Subcutaneous abdominal adipose tissue (tissue), 5 donors: Measurements from ENCODE around the gene SLC25A31.

Experiments
- H3K27ac ChIP-seq: one replicate; pipeline ENCODE4 v1.7.0; 2013; ENCODE audit warnings: low read depth, mild to moderate bottlenecking, inconsistent platforms, low read length, moderate library complexity
- H3K27me3 ChIP-seq, 5 donors: one replicate each; pipeline ENCODE4 v1.7.0; 2013; ENCODE audit warnings: low read length in 5 of 5, inconsistent platforms in 1 of 5; ENCODE audit not compliant: control insufficient read depth in 5 of 5, insufficient read depth in 4 of 5
- H3K36me3 ChIP-seq, 5 donors: one replicate each; pipeline ENCODE4 v1.7.0; 2013; ENCODE audit warnings: low read length in 5 of 5; ENCODE audit not compliant: control insufficient read depth in 5 of 5, insufficient read depth in 5 of 5
- H3K4me1 ChIP-seq, 5 donors: one replicate each; pipeline ENCODE4 v1.7.0; 2013; ENCODE audit warnings: low read length in 5 of 5, mild to moderate bottlenecking in 3 of 5, moderate library complexity in 1 of 5; ENCODE audit not compliant: control insufficient read depth in 5 of 5, insufficient read depth in 5 of 5
- H3K4me3 ChIP-seq, 5 donors: one replicate each; pipeline ENCODE4 v1.7.0; 2013; ENCODE audit warnings: low read length in 5 of 5, low read depth in 1 of 5
- H3K9ac ChIP-seq, 5 donors: one replicate each; pipeline ENCODE4 v1.7.0; 2013; ENCODE audit warnings: low read length in 5 of 5, mild to moderate bottlenecking in 4 of 5, moderate library complexity in 3 of 5
- H3K9me3 ChIP-seq, 5 donors: one replicate each; pipeline ENCODE4 v1.7.0; 2013; ENCODE audit warnings: low read length in 5 of 5; ENCODE audit not compliant: control insufficient read depth in 5 of 5
- donor health status: healthy.
- donor health status: healthy.
- donor health status: healthy.
- donor health status: healthy.
- donor health status: healthy.

SLC25A31 gene

DNA sequence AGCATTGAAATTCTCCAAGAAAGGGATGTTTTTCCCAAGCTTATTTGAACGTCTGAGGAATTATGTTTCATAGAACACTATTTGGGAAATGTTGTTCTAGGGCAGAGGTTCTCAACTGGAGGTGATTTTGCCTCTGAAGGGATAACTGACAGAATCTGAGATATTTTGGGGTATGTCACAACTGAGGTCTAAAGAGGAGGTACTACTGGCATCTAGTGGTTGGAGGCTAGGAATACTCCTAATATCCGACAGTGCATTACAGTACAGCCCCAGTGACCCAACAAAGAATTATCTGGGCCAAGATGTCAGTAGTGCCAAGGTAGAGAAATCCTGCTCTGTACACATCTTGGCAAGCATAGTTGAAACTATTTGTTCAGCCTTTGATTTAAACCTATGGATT is 58.3 kb downstream of the SLC25A31 start:
- Histone ChIP-seq H3K4me1 (peaks cover 0 to 4% (median 0%) of the 10 kb centered on the region in 5 donors), H3K9ac (no peak overlapping the region), H3K9me3 (peaks cover 0 to 3% (median 0%) of the 10 kb centered on the region in 5 donors), H3K27me3 (no peaks in the 10 kb centered on the region), H3K27ac (no peak overlapping the region), H3K4me3 (no peak overlapping the region), H3K36me3 (no peaks in the 10 kb centered on the region)

DNA sequence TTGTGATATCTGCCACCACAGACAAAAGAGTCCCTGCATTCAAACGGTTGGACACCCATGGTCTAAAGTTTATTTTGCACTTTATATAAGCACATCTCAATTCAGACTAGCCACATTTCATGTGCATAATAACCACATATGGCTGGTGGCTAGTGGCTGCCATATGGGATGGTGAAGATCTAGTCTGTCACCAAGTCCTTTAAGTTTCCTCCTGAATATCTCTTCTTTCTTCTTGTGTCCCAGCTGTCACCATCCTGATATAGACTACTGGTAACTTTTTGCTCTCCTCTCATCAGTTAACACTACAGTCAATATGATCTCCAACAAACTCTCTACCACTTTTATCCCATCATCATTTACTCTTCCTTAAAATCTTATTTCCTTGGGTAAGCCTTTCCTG is 61.2 kb downstream of the SLC25A31 start:
- Histone ChIP-seq H3K9ac (no peak overlapping the region), H3K4me1 (no peaks in the 10 kb centered on the region), H3K4me3 (no peak overlapping the region), H3K36me3 (no peaks in the 10 kb centered on the region), H3K27me3 (no peaks in the 10 kb centered on the region), H3K9me3 (peaks cover 0 to 3% (median 0%) of the 10 kb centered on the region in 5 donors), H3K27ac (no peak overlapping the region)

DNA sequence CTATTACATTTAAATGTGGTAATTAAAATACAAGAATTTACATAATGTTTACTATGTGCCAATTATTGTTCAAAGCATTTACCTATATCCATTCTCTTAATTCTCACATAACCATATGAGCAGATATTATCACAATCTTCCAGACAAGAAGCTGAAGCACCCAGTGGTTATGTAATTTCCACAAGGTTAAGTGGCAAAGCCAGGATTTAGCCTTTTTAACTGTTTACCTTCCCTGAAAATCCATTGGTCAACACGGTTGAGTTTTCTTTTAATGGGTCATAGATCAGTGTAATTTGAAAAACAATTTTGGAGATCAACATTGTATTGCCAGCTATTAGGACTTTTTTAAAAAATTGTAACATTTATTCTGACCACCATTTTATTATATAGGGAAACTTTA is 63.3 kb downstream of the SLC25A31 start:
- Histone ChIP-seq H3K27ac (no peak overlapping the region), H3K4me3 (no peak overlapping the region), H3K36me3 (no peaks in the 10 kb centered on the region), H3K27me3 (no peaks in the 10 kb centered on the region), H3K9me3 (peaks cover 0 to 2% (median 0%) of the 10 kb centered on the region in 5 donors), H3K4me1 (no peaks in the 10 kb centered on the region), H3K9ac (no peak overlapping the region)

DNA sequence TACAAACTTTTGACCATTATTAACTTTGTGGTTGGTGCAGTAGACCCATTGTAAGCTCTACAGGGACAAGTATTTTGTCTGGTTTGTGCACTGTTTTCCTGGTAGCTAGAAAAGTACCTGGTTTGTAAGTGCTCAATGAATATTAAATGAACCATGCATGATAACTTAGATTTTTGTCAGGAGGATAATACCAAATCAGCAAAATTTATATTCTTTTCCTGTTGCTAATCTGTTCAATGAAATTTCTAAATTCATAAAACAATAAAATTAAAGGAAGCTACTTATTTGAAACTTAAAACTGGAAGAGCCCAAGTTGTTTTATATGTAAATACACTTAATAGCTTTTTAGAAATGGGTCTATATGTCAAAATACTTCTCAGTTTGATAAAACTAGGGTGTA is 69.5 kb downstream of the SLC25A31 start:
- H3K27ac ChIP-seq = no peak overlapping the region
- no peaks in the 10 kb centered on the region for H3K36me3 ChIP-seq
- no peak overlapping the region for H3K4me3 ChIP-seq
- H3K9me3 ChIP-seq = no peaks in the 10 kb centered on the region
- H3K27me3 ChIP-seq = no peaks in the 10 kb centered on the region
- no peaks in the 10 kb centered on the region for H3K4me1 ChIP-seq
- no peak overlapping the region for H3K9ac ChIP-seq

DNA sequence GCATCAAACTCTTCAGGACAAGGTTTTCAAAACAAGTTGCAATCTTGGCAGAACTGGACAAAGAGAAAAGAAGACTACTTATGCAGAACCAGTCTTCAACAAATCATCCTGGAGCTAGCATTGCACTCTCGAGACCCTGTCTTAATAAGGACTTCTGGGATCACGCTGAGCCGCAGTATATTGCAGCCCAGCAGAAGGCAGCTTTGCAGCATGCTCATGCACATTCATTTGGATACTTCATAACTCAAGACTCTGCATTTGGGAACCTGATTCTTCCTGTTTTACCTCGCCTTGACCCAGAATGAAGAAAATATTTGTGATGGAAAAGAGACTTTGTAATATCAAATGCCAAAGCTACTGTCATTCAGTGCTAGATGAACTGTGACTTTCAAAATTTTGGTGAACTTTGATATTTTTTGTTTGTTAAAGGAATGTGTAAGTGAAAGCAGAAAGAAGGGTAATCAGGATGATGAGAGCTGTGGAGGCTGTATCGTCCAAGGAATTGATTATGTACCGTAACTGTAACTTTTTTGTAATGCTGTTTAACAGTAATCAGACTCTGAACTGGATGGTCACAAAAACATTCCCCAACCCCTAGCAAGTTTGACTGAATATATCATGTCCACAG is 79.1 kb downstream of the SLC25A31 start:
- no peaks in the 10 kb centered on the region for H3K4me1 ChIP-seq
- no peak overlapping the region for H3K9ac ChIP-seq
- no peaks in the 10 kb centered on the region for H3K27me3 ChIP-seq
- H3K4me3 ChIP-seq = no peak overlapping the region
- H3K9me3 ChIP-seq = no peaks in the 10 kb centered on the region
- H3K36me3 ChIP-seq = no peaks in the 10 kb centered on the region
- no peak overlapping the region for H3K27ac ChIP-seq

DNA sequence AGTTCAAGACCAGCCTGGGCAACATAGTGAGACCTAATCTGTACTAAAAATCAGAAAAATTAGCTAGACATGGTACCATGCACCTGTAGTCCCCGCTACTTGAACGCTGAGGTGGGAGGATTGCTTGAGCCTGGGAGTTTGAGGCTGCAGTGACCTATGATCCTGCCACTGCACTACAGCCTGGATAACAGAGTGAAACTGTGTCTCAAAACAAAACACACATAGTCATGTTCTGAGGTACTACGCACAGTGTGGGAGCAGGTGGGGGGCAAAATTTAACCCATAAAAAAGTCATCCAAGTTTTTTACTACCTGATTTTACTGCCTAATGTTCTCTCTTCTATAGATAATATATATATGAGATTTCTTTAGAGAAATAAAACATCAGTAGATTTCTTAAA is 80.4 kb downstream of the SLC25A31 start:
- no peaks in the 10 kb centered on the region for H3K4me1 ChIP-seq
- no peak overlapping the region for H3K4me3 ChIP-seq
- no peak overlapping the region for H3K27ac ChIP-seq
- H3K27me3 ChIP-seq = no peaks in the 10 kb centered on the region
- H3K36me3 ChIP-seq = no peaks in the 10 kb centered on the region
- no peak overlapping the region for H3K9ac ChIP-seq
- no peaks in the 10 kb centered on the region for H3K9me3 ChIP-seq

DNA sequence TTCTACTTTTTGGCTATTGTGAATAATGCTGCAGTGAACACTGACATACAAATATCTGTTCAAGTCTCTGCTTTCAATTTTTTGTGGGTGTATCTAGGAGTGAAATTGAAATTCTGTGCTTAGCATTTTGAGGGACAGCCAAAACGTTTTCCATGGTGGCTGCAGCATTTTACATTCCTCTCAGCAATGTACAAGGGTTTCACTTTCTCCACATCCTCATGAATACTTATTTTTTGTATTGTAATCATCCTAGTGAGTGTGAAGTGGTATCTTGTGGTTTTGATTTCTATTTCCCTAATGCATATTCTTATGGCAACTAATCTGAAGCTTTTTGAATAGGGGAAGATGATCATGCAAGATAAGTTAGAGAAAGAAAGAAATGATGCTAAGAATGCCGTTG is 92.2 kb downstream of the SLC25A31 start:
- H3K36me3 ChIP-seq = peaks cover 0 to 2% (median 0%) of the 10 kb centered on the region in 5 donors

More for the DNA sequence above, 92.2 kb downstream of the SLC25A31 start:
- H3K27me3 ChIP-seq = no peaks in the 10 kb centered on the region
- H3K4me3 ChIP-seq = no peak overlapping the region
- H3K27ac ChIP-seq = no peak overlapping the region
- H3K9ac ChIP-seq = no peak overlapping the region
- no peaks in the 10 kb centered on the region for H3K9me3 ChIP-seq
- H3K4me1 ChIP-seq = no peaks in the 10 kb centered on the region
